Epithelial cell of proximal tubule (primary cell): ENCODE data around the gene DENND2A. TPM values are rescaled to one million over a fixed set of nuclear protein-coding genes. Genes with fewer than 3 reads are reported as not detected.

ENCODE experiments used
- DNase-seq: peaks from one replicate; pipeline ENCODE4 v3.0.0-alpha.2; 2011; ENCODE audit warnings: low read depth
- H3K4me3 ChIP-seq: 2 replicates; pipeline ENCODE4 v1.5.1; 2011; ENCODE audit warnings: low read depth, mild to moderate bottlenecking, low read length
- total RNA-seq: library from RNA; depleted of rRNA; stranded (reverse); fragments of >200 nt; gene quantifications from 2 replicates; pipeline ENCODE4 v1.2.3, GENCODE V29; 2015
- TF ChIP-seq, protein P1 (sequence below): conservative IDR thresholded peaks from 2 replicates; pipeline ENCODE4 v1.5.1; 2012; ENCODE audit warnings: low read depth, mild to moderate bottlenecking, low read length

The DENND2A gene
- total RNA-seq, 1 donor from 2014 or later: 27.6 TPM

DNA sequence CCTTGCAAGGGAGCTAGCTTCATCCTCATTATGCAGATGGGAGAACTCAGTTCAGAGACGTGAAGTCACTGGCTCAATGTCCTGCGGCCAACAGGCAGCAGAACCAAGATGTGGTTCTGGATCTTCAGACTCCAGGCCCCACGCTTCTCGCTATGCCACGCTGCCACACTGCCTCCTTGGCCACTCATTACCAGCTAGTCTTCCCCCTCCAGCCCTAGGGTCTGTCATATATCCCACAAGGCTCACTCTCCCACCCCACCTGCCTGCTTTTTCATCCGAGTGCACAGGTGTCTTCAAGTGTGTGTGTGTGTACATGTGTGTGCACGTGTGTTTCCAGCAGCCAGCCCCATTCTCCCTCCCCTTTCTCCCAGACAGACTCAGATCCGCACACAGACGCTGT is 53.4 kb downstream of the DENND2A start:
- H3K4me3 ChIP-seq: no peak overlapping the region
- DNase-seq: no peak
- TF ChIP-seq, protein P1, sequence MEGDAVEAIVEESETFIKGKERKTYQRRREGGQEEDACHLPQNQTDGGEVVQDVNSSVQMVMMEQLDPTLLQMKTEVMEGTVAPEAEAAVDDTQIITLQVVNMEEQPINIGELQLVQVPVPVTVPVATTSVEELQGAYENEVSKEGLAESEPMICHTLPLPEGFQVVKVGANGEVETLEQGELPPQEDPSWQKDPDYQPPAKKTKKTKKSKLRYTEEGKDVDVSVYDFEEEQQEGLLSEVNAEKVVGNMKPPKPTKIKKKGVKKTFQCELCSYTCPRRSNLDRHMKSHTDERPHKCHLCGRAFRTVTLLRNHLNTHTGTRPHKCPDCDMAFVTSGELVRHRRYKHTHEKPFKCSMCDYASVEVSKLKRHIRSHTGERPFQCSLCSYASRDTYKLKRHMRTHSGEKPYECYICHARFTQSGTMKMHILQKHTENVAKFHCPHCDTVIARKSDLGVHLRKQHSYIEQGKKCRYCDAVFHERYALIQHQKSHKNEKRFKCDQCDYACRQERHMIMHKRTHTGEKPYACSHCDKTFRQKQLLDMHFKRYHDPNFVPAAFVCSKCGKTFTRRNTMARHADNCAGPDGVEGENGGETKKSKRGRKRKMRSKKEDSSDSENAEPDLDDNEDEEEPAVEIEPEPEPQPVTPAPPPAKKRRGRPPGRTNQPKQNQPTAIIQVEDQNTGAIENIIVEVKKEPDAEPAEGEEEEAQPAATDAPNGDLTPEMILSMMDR: no peak

DNA sequence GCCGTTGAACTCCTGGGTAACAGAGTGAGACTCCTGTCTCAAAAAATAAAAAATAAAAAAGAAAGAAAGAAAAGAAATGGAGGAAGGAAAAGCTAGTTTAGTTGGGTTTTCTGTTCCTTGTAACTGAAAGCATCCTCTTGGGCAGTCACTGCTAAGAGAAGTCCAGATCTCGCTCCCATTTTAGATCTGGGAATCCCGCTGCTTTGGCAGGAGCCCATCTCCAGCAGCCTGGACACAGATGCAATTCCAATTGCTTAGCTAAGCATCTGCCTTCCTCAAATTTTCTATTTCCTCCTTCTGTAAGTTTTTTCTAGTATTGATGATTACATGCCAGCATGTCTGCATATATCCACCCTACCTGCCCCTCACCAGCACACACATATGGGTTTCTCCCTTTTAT is 54.1 kb downstream of the DENND2A start:
- H3K4me3 ChIP-seq: no peak overlapping the region
- TF ChIP-seq, protein P1: no peak
- no peak for DNase-seq

DNA sequence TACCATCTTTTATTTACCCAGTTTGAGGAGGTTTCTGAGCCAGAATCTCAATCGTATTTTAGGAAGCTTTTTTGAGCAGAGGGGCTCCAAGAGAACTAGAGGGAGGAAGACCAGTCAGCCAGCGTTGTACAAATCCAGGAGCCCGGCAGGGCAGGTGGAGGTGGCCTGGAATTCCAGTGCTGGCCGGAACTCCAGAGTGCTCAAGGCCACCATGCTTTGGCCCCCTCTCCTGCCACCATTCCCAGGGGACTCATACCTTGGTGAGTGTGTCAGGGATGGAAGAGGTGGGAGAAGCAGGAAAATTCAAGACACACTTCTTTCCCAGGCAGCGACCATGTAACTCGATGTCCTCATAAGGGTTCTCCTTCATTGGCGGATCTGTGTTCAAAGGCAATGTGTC is 55.3 kb downstream of the DENND2A start:
- TF ChIP-seq, protein P1: no peak
- no peak for DNase-seq
- H3K4me3 ChIP-seq: no peak overlapping the region

DNA sequence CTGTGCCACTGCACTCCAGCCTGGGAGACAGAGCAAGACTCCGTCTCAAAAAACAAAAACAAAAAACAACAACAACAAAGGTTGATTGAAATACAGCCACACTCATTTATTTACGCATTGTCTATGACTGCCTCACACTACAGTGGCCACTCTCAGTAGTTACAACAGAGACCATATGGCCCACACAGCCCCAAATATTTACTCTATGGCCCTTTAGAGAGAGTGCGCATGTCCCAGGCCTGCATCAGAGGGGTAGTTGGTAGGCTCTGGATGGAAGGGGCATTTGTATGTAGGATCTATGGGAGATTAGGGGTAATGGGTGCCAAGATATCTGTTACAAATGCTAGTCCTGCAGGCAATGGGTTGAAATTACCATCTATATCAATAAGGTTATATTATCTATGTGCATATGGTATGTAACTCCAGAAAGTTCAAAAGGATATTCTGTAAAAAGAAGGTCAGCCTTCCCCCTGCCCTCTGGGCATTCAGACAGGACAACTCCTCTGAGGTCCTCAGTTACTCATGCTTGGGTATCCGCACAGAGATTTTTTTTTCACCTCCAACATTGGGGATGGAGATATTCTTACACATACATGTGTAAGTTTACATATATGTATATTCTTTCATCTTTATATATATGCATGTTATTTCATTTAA is 56.3 kb downstream of the DENND2A start:
- no peak overlapping the region for H3K4me3 ChIP-seq
- TF ChIP-seq, protein P1: no peak
- DNase-seq: no peak

DNA sequence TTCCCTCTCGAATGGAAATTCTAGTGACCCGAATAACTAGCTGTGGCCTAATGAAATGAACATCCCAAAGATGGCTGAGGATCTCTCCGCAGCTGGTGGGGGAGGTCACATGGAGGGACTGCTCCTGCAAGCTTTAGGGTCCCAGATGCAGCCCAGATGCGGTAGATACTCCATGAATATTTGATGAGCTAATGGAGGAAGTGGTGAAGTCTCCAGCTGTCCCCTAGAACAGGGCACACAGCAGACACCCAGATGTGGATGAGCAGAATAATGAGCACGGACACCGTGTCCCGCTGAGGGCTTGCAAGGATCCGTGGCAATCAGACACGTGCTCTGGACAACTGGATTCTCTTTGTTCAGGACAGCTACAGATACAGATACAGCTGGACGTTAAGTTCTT is 59.2 kb downstream of the DENND2A start:
- DNase-seq: no peak
- H3K4me3 ChIP-seq: no peak overlapping the region
- TF ChIP-seq, protein P1: no peak

DNA sequence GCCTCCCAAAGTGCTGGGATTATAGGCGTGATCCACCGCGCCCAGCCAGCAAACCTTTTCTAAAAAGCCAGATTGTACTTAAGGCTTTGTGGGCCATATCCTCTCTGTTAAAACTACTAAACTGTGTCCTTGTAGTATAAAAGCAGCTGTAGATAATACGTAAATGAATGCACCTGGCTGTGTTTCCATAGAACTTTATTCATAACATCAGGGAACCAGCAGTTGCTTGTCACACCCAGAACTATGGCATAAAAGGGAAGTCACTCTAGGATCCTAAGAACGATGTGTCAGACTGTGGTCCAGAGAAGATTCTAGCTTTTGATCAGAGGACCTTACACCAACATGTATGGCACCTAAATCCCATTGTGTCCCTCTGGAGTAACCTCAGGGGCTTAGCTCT is 63.0 kb downstream of the DENND2A start:
- TF ChIP-seq, protein P1: no peak

DNA sequence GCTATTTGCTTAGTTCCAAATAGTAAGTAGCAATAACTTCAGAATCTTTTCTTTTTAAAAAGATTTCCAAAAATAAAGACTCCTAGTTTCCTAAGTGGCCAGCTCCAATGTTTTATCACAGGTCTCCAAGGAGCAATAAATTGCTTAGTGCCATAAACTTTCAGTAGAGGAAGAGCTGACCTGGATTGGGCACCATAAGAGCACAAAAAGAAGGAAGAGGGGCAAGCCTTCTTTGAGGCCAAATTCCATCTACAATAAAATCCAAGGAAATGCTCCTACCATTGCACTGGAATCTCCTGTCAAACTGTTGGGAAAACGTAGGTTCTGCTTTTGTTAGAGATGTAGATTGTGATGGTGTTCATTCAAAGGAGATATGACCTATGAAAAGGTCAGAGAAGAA is 64.0 kb downstream of the DENND2A start:
- TF ChIP-seq, protein P1: no peak
- DNase-seq: no peak
- H3K4me3 ChIP-seq: no peak overlapping the region

More for the DNA sequence above, 63.0 kb downstream of the DENND2A start:
- DNase-seq: no peak
- no peak overlapping the region for H3K4me3 ChIP-seq
